Neural crest cell (in vitro differentiated cells): ENCODE results near the gene CDR2. TPM values are rescaled to one million over a fixed set of nuclear protein-coding genes. Genes with fewer than 3 reads are reported as not detected.

Experiments used
- DNase-seq: peaks from one replicate; pipeline ENCODE4 v3.0.0; 2021; ENCODE audit warnings: low read depth, mixed read lengths, low spot score
- H3K27ac Mint-ChIP-seq: one replicate; pipeline ENCODE4 v1.8.0; 2021; ENCODE audit warnings: mild to moderate bottlenecking, mixed read lengths; ENCODE audit not compliant: unreplicated experiment
- H3K27me3 Mint-ChIP-seq: 2 replicates; pipeline ENCODE4 v1.8.0; 2021; ENCODE audit warnings: low read depth, mild to moderate bottlenecking, mixed read lengths
- H3K36me3 Mint-ChIP-seq: 2 replicates; pipeline ENCODE4 v1.8.0; 2021; ENCODE audit warnings: low read depth, mild to moderate bottlenecking, mixed read lengths
- H3K4me1 Mint-ChIP-seq: 2 replicates; pipeline ENCODE4 v1.8.0; 2021; ENCODE audit warnings: mixed read lengths
- H3K4me3 Mint-ChIP-seq: one replicate; pipeline ENCODE4 v1.8.0; 2021; ENCODE audit warnings: mild to moderate bottlenecking, mixed read lengths
- H3K9me3 Mint-ChIP-seq: 2 replicates; pipeline ENCODE4 v1.8.0; 2021; ENCODE audit warnings: mixed read lengths
- total RNA-seq: library from RNA; stranded (reverse); gene quantifications from 2 replicates; pipeline ENCODE4 v1.2.1, GENCODE V29; 2021
- TF ChIP-seq, protein P1 (sequence below): fragments of 200-600 bp; sonication (generic); conservative IDR thresholded peaks from 2 replicates; pipeline ENCODE4 v1.5.0; 2021; ENCODE audit warnings: antibody characterized with exemption, mild to moderate bottlenecking

Gene CDR2
- total RNA-seq, 1 donor from 2014 or later, result 16.1 TPM

DNA sequence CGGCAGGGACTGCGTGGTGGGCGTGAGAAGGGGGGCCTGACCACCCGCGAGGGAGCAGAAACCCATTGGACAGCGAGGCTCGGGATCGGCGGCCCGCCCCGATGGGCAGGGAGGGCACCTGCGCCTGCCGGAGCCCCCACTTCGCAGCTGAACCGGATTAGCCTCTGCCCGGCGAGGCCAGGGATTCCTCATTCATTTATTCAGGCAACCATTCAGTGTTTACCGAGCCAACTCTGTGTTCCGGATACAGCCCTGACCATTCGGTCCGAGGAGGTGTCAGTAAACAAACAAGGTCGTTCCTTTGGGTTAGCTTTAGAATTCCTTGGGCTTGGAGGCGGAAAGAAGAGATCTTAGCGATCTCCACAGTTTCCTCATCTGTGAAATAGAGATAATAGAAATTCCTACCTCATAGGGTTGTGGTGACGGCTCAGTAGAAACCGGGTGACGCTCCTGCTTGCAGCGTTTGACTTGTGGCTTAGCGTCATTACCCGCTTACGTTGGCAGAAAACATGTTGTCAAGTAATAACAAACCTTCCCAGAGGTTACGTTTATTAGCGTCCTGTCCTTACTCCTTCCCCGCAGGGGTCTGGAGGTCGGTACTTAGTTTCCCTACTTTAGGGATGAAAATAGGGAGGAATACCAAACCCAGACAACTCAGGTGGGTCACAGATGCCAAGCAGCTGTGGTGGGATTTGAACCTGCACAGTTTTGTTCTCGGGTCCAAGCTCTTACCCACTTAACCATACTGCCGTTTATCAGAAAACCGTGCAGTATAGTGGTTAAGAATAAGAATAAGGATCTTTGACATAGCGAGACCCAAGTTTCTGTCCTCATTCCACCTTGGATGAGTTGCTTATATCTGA lies 76.3 kb downstream of the CDR2 start:
- peak; percentile 58 for DNase-seq
- peaks cover 3% of the 10 kb centered on the region for H3K9me3 Mint-ChIP-seq
- peak overlapping the region; percentile 99 for H3K4me3 Mint-ChIP-seq

GRCh38 chr16:22297114-22297870 lies 77.1 kb downstream of the CDR2 start, which contains the start of gene POLR3E:
Gene POLR3E, plus strand, starts transcription at chr16:22297409. Its CDS starts 5,560 bp downstream, at chr16:22302969.
- Mint-ChIP-seq H3K36me3 (peaks cover 11% of the 10 kb centered on the region), H3K27me3 (peaks cover 18% of the 10 kb centered on the region)

More for the DNA sequence above, 76.3 kb downstream of the CDR2 start:
- TF ChIP-seq, protein P1, sequence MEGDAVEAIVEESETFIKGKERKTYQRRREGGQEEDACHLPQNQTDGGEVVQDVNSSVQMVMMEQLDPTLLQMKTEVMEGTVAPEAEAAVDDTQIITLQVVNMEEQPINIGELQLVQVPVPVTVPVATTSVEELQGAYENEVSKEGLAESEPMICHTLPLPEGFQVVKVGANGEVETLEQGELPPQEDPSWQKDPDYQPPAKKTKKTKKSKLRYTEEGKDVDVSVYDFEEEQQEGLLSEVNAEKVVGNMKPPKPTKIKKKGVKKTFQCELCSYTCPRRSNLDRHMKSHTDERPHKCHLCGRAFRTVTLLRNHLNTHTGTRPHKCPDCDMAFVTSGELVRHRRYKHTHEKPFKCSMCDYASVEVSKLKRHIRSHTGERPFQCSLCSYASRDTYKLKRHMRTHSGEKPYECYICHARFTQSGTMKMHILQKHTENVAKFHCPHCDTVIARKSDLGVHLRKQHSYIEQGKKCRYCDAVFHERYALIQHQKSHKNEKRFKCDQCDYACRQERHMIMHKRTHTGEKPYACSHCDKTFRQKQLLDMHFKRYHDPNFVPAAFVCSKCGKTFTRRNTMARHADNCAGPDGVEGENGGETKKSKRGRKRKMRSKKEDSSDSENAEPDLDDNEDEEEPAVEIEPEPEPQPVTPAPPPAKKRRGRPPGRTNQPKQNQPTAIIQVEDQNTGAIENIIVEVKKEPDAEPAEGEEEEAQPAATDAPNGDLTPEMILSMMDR, result no peak
- Mint-ChIP-seq H3K4me1 (peaks cover 38% of the 10 kb centered on the region), H3K36me3 (peaks cover 11% of the 10 kb centered on the region), H3K27me3 (peaks cover 18% of the 10 kb centered on the region), H3K27ac (peak overlapping the region; percentile 97)

GRCh38 chr16:22296225-22297113 lies 78.0 kb downstream of the CDR2 start:
- peaks cover 11% of the 10 kb centered on the region for H3K36me3 Mint-ChIP-seq
- peak overlapping the region; percentile 99 for H3K4me3 Mint-ChIP-seq
- TF ChIP-seq, protein P1, result no peak
- DNase-seq, result no peak
- H3K4me1 Mint-ChIP-seq, result peaks cover 41% of the 10 kb centered on the region
- H3K27ac Mint-ChIP-seq, result peak overlapping the region; percentile 57
- peaks cover 18% of the 10 kb centered on the region for H3K27me3 Mint-ChIP-seq
- H3K9me3 Mint-ChIP-seq, result peaks cover 3% of the 10 kb centered on the region

More at GRCh38 chr16:22297114-22297870, 77.1 kb downstream of the CDR2 start, which contains the start of gene POLR3E:
- H3K4me3 Mint-ChIP-seq, result peak within 1 kb of the TSS; percentile 99
- peak within 1 kb of the TSS; percentile 97 for H3K27ac Mint-ChIP-seq
- peaks cover 3% of the 10 kb centered on the region for H3K9me3 Mint-ChIP-seq
- DNase-seq, result peak; percentile 100
- TF ChIP-seq, protein P1, result peak; percentile 92
- peaks cover 38% of the 10 kb centered on the region for H3K4me1 Mint-ChIP-seq

Other genes with a start within 250 kb of the CDR2 start
- not detected in 2 replicates for gene SDR42E2, start 212.1 kb downstream of the CDR2 start, total RNA-seq
- 20.3 and 21.2 TPM in 2 replicates for gene EEF2K, start 168.3 kb downstream of the CDR2 start, total RNA-seq
- gene POLR3E, start 77.2 kb downstream of the CDR2 start, total RNA-seq, result 68.0 and 73.5 TPM in 2 replicates
- gene NPIPB5, start 136.3 kb upstream of the CDR2 start, total RNA-seq, result 142 and 159 TPM in 2 replicates